OCI-LY3 (cell line): ENCODE measurements around the gene VASH2.
A peak's percentile ranks its signal among the peaks of the same experiment; 100 is the strongest.

Experiments used
- CTCF ChIP-seq: fragments of 200-600, 300-600 bp; sonication (generic); IDR thresholded peaks from 2 replicates; pipeline ENCODE4 v1.5.1; 2014; ENCODE audit warnings: antibody characterized with exemption, low read length, low read depth
- EZH2phosphoT487 ChIP-seq: fragments of 200-600 bp; shearing (Covaris generic); IDR thresholded peaks from 2 replicates; pipeline ENCODE4 v1.6.1; 2018; ENCODE audit warnings: antibody characterized with exemption, mixed run types, low read depth

- TF ChIP-seq CTCF (peak; percentile 22; the same call in 1 of the 2 replicates), EZH2phosphoT487 (no peak)
Observed at GRCh38 chr1:212950243-212951125, at the start of gene VASH2.
